OCI-LY3 (cell line): ENCODE results near the gene CXXC5.

Source experiments
- EZH2phosphoT487 ChIP-seq: fragments of 200-600 bp; shearing (Covaris generic); IDR thresholded peaks from 2 replicates; pipeline ENCODE4 v1.6.1; 2018; ENCODE audit warnings: antibody characterized with exemption, mixed run types, low read depth
- TF ChIP-seq, protein P1 (sequence below): fragments of 200-600, 300-600 bp; sonication (generic); IDR thresholded peaks from 2 replicates; pipeline ENCODE4 v1.5.1; 2014; ENCODE audit warnings: antibody characterized with exemption, low read length, low read depth

- TF ChIP-seq, protein P1, sequence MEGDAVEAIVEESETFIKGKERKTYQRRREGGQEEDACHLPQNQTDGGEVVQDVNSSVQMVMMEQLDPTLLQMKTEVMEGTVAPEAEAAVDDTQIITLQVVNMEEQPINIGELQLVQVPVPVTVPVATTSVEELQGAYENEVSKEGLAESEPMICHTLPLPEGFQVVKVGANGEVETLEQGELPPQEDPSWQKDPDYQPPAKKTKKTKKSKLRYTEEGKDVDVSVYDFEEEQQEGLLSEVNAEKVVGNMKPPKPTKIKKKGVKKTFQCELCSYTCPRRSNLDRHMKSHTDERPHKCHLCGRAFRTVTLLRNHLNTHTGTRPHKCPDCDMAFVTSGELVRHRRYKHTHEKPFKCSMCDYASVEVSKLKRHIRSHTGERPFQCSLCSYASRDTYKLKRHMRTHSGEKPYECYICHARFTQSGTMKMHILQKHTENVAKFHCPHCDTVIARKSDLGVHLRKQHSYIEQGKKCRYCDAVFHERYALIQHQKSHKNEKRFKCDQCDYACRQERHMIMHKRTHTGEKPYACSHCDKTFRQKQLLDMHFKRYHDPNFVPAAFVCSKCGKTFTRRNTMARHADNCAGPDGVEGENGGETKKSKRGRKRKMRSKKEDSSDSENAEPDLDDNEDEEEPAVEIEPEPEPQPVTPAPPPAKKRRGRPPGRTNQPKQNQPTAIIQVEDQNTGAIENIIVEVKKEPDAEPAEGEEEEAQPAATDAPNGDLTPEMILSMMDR = no peak
- no peak for TF ChIP-seq EZH2phosphoT487
Observed at GRCh38 chr5:139677736-139678613, 29.8 kb downstream of the CXXC5 start.
